Liver (tissue), 9 donors: ENCODE data around the gene TULP4. TPM values are rescaled to one million over a fixed set of nuclear protein-coding genes. Genes with fewer than 3 reads are reported as not detected.

Experiments used
- DNase-seq: peaks from one replicate; pipeline ENCODE4 v3.0.0-alpha.2; 2017; ENCODE audit warnings: low spot score
- H3K27ac ChIP-seq, 2 donors: one replicate each; pipeline ENCODE4 v1.7.0; 2013; ENCODE audit warnings: inconsistent platforms in 2 of 2, low read length in 2 of 2, control low read depth in 1 of 2, low read depth in 1 of 2, mild to moderate bottlenecking in 1 of 2
- H3K27me3 ChIP-seq, 4 donors: one replicate each; pipeline versions ENCODE4 v1.6.1 to v1.7.0; 2013; ENCODE audit warnings: low read length in 3 of 4, inconsistent platforms in 1 of 4, mild to moderate bottlenecking in 1 of 4, moderate library complexity in 1 of 4; ENCODE audit not compliant: control insufficient read depth in 4 of 4, insufficient read depth in 4 of 4
- H3K36me3 ChIP-seq, 4 donors: one replicate each; pipeline versions ENCODE4 v1.6.1 to v1.7.0; 2013; ENCODE audit warnings: low read length in 3 of 4, mild to moderate bottlenecking in 3 of 4, low read depth in 1 of 4, moderate library complexity in 1 of 4; ENCODE audit not compliant: control insufficient read depth in 4 of 4, insufficient read depth in 3 of 4
- H3K4me1 ChIP-seq, 4 donors: one replicate each; pipeline versions ENCODE4 v1.6.1 to v1.7.0; 2013; ENCODE audit warnings: low read length in 3 of 4, mild to moderate bottlenecking in 3 of 4, moderate library complexity in 1 of 4; ENCODE audit not compliant: control insufficient read depth in 4 of 4, insufficient read depth in 4 of 4
- H3K4me3 ChIP-seq, 3 donors: one replicate each; pipeline versions ENCODE4 v1.6.1 to v1.7.0; 2013; ENCODE audit warnings: low read length in 3 of 3, control low read depth in 1 of 3, low read depth in 1 of 3, mild to moderate bottlenecking in 1 of 3
- H3K9ac ChIP-seq, 2 donors: one replicate each; pipeline ENCODE4 v1.7.0; 2013; ENCODE audit warnings: low read length in 2 of 2, mild to moderate bottlenecking in 2 of 2, moderate library complexity in 2 of 2, control low read depth in 1 of 2, low read depth in 1 of 2
- H3K9me3 ChIP-seq, 4 donors: one replicate each; pipeline versions ENCODE4 v1.6.1 to v1.7.0; 2013; ENCODE audit warnings: low read length in 3 of 4; ENCODE audit not compliant: control insufficient read depth in 4 of 4
- CTCF ChIP-seq: fragments of 150-350 bp; IDR thresholded peaks from 2 replicates; pipeline ENCODE4 v1.5.1; 2017; ENCODE audit warnings: improper control_type of control experiment, low read depth, low read length; ENCODE audit not compliant: missing input control
- EGR1 ChIP-seq, 2 donors: IDR thresholded peaks; 2 replicates each; pipeline ENCODE4 v1.6.1; 2016 to 2018; ENCODE audit warnings: antibody characterized with exemption in 2 of 2, low read depth in 2 of 2
- FOXA1 ChIP-seq: IDR thresholded peaks from 2 replicates; pipeline ENCODE4 v1.6.1; 2016; ENCODE audit warnings: antibody characterized with exemption
- HNF4A ChIP-seq, 2 donors: conservative IDR thresholded peaks; 2 replicates each; pipeline ENCODE4 v1.6.1; 2016; ENCODE audit warnings: antibody characterized with exemption in 2 of 2, mild to moderate bottlenecking in 2 of 2
- HNF4G ChIP-seq: IDR thresholded peaks from 2 replicates; pipeline ENCODE4 v1.6.1; 2016; ENCODE audit warnings: antibody characterized with exemption
- MAX ChIP-seq: IDR thresholded peaks from 2 replicates; pipeline ENCODE4 v1.6.1; 2016; ENCODE audit warnings: antibody characterized with exemption
- NR2F2 ChIP-seq: IDR thresholded peaks from 2 replicates; pipeline ENCODE4 v1.6.1; 2016; ENCODE audit warnings: antibody characterized with exemption
- RAD21 ChIP-seq, 2 donors: IDR thresholded peaks; 2 replicates each; pipeline ENCODE4 v1.6.1; 2016; ENCODE audit warnings: antibody characterized with exemption in 2 of 2, mild to moderate bottlenecking in 2 of 2
- SP1 ChIP-seq: IDR thresholded peaks from 2 replicates; pipeline ENCODE4 v1.6.1; 2018; ENCODE audit warnings: antibody characterized with exemption, mild to moderate bottlenecking
- TAF1 ChIP-seq: conservative IDR thresholded peaks from 2 replicates; pipeline ENCODE4 v1.6.1; 2016; ENCODE audit warnings: antibody characterized with exemption, mild to moderate bottlenecking
- ZBTB33 ChIP-seq: IDR thresholded peaks from 2 replicates; pipeline ENCODE4 v1.6.1; 2016; ENCODE audit warnings: antibody characterized with exemption
- WGBS: extraction: QIAGEN DNeasy Blood & Tissue Kit; methylation state at CpG from one replicate; pipeline ENCODE4 v1.1.7; 2013; 5-methylcytosine and 5-hydroxymethylcytosine counted together
- polyA plus RNA-seq, 2 donors: library from polyadenylated mRNA; stranded (reverse) in 1 of 2; unstranded in 1 of 2; fragments of 200-250 nt in 1 of 2; fragments of >200 nt in 1 of 2; fragmentation: Nextera tagmentation in 1 of 2; extraction: Ambion mirVana in 1 of 2; gene quantifications; one replicate each; pipeline versions ENCODE4 v1.2.1 to v1.2.3, GENCODE V29; 2013 to 2015
- total RNA-seq, 2 donors: library from RNA; depleted of rRNA; stranded (reverse); fragments of >200 nt; gene quantifications; one replicate each; pipeline ENCODE4 v1.2.3, GENCODE V29; 2014
- donor health status: healthy.
- donor health status: healthy.
- donor health status: healthy.
- donor health status: healthy.
- donor health status: healthy.

Gene TULP4
- total and polyA plus RNA-seq, 4 donors = 2.2 to 53.3 (median 18.0) TPM

GRCh38 chr6:158502263-158502950 lies 190.1 kb downstream of the TULP4 start:
- Histone ChIP-seq H3K36me3 (peaks cover 9 to 15% (median 12%) of the 10 kb centered on the region in 4 donors), H3K4me1 (no peaks in the 10 kb centered on the region), H3K9ac (no peak overlapping the region), H3K27me3 (no peaks in the 10 kb centered on the region), H3K27ac (no peak overlapping the region), H3K4me3 (no peak overlapping the region), H3K9me3 (no peaks in the 10 kb centered on the region)
- no peak for TF ChIP-seq HNF4A (conservative IDR thresholded peaks at IDR 0.05)
- TF ChIP-seq NR2F2 = no peak
- TF ChIP-seq HNF4G = no peak
- WGBS = 96% methylated on average over 43 of the region's 43 CpGs
- DNase-seq = no peak

GRCh38 chr6:158503222-158503621 lies 191.0 kb downstream of the TULP4 start:
- H3K9me3 ChIP-seq = no peaks in the 10 kb centered on the region
- no peak overlapping the region for H3K9ac ChIP-seq
- no peak overlapping the region for H3K4me3 ChIP-seq
- 97% methylated on average over 7 of the region's 7 CpGs for WGBS
- H3K27ac ChIP-seq = no peak overlapping the region
- DNase-seq = no peak
- H3K27me3 ChIP-seq = no peaks in the 10 kb centered on the region
- H3K4me1 ChIP-seq = no peaks in the 10 kb centered on the region
- peaks cover 9 to 15% (median 12%) of the 10 kb centered on the region in 4 donors for H3K36me3 ChIP-seq
- TF ChIP-seq SP1 (no peak), RAD21 (IDR thresholded peaks at IDR 0.05) (no peak), EGR1 (IDR thresholded peaks at IDR 0.05; ENCODE audit: low read depth in 2 of 2) (no peak)

GRCh38 chr6:158503846-158504245 lies 191.6 kb downstream of the TULP4 start:
- Histone ChIP-seq H3K4me1 (no peaks in the 10 kb centered on the region), H3K9me3 (no peaks in the 10 kb centered on the region), H3K4me3 (no peak overlapping the region), H3K27ac (no peak overlapping the region), H3K9ac (no peak overlapping the region), H3K27me3 (no peaks in the 10 kb centered on the region), H3K36me3 (peaks cover 6 to 13% (median 11%) of the 10 kb centered on the region in 4 donors)
- WGBS = 97% methylated on average over 25 of the region's 25 CpGs
- TF ChIP-seq MAX (no peak), ZBTB33 (no peak), TAF1 (no peak), FOXA1 (no peak), SP1 (no peak), CTCF (no peak)
- no peak for DNase-seq
